Measurements from ENCODE around the gene TRIM24. TPM values are rescaled to one million over a fixed set of nuclear protein-coding genes. Genes with fewer than 3 reads are reported as not detected.
"Not testable (repeated sequence)": the region's sequence is repeated elsewhere in the genome, so short reads cannot be mapped to it uniquely, and the experiment has no call there.

Gene TRIM24
- total and polyA plus RNA-seq, 12 donors = 7.7 to 26.2 (median 18.9) TPM

DNA sequence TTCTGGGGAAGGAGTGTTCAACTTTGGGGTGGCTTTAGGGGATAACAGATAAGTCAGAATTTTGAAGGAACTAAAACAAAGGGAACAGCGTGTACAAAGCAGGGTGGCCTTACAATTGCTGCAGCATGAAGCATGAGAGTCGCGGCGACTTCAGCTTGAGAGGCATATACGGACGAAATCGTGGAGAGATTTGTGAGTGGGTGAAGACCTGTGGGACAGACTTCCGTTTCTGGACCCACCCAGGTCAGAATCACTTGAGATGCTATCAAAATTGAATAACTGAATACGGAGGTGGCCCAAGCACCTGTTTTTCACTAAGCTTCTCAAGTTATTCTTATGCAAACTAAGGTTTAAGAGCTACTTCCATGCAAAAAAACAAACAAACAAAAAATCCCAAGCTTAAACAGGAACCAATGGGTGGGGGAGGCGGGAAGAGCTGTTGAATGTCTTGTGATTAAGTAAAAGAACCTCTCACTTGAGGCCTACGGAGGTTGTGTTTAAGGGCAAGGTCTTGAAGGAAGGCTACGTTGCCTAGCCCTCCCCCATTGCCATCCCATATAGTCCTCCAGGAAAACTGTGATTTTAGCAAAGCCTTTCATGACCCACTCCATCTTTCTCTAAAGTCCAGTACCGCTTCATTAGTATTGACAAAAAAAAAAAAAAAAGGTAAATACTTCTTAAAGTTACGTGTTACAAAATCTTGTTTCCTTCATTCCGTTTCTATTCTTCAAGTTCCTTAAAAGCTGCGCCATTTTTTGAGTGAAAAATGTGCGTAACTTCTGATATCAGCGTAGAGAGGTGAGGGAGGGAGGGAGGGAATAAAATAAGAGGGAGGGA is 1.3 kb upstream of the TRIM24 start:
- 75 to 77% methylated on average over 18 of the region's 18 CpGs for WGBS, 2 donors
- ATAC-seq = no peak
- TF ChIP-seq, protein P1, sequence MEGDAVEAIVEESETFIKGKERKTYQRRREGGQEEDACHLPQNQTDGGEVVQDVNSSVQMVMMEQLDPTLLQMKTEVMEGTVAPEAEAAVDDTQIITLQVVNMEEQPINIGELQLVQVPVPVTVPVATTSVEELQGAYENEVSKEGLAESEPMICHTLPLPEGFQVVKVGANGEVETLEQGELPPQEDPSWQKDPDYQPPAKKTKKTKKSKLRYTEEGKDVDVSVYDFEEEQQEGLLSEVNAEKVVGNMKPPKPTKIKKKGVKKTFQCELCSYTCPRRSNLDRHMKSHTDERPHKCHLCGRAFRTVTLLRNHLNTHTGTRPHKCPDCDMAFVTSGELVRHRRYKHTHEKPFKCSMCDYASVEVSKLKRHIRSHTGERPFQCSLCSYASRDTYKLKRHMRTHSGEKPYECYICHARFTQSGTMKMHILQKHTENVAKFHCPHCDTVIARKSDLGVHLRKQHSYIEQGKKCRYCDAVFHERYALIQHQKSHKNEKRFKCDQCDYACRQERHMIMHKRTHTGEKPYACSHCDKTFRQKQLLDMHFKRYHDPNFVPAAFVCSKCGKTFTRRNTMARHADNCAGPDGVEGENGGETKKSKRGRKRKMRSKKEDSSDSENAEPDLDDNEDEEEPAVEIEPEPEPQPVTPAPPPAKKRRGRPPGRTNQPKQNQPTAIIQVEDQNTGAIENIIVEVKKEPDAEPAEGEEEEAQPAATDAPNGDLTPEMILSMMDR (IDR thresholded peaks at IDR 0.05) = no peak
- no peak for DNase-seq
- no peak overlapping the region for H3K27ac ChIP-seq
- peaks cover 0 to 21% (median 10%) of the 10 kb centered on the region in 9 donors for H3K4me1 ChIP-seq
- no peaks in the 10 kb centered on the region for H3K27me3 ChIP-seq
- H3K4me3 ChIP-seq = peak overlapping the region in 2 of 10 donors; percentile 93 to 95
- H3K9me3 ChIP-seq = no peaks in the 10 kb centered on the region
- H3K36me3 ChIP-seq = no peaks in the 10 kb centered on the region
- intact Hi-C loops (cut with DNase I) = loop anchor here in 2 of 10 donors (10.0 kb wide), 1 partner anchor 276 kb away; no protein-coding TSS in a partner anchor

DNA sequence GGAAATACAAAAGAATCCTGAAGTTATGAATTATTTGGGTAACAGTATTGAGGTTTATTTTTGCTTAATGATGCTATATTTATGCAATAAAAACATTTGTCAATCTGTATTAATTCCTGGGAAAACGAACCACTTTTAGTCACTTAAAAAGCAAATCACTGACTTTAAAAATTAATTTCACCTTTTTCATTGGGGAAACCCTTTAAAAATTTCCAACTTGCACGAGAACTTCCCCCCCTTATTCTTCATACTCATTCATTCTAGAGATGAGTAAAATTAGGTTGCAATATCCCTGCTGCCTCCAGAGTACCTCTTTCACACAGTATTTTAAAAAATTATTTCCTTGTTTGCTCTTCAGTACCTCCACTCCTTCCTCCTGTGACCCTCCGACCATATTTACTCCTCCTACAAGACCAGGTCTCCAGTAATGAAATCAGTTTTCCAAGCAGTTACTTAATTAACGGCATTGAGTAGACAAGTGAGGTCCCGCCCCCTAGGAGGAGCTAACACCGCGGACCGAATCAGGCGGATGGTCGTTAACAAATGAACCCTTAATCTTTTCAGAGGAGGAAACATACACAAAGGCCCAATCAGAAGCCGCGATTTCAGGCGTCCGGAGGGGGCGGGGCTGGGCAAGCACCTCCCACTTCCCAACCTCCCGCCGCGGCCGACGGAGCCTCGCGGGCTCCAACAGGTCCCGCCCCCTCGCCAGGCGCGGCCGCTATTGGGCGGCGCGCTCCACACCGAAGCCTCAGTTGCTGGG is 465 bp upstream of the TRIM24 start:
- 1% methylated on average over 31 of the region's 31 CpGs for WGBS, 2 donors
- Histone ChIP-seq H3K27ac (peak overlapping the region in 5 of 10 donors; percentile 48 to 99 (median 98)), H3K4me3 (peak overlapping the region in 7 of 10 donors; percentile 79 to 96 (median 87)), H3K9me3 (no peaks in the 10 kb centered on the region), H3K36me3 (no peaks in the 10 kb centered on the region), H3K27me3 (no peaks in the 10 kb centered on the region), H3K4me1 (peaks cover 0 to 21% (median 10%) of the 10 kb centered on the region in 9 donors)
- TF ChIP-seq, protein P1 (IDR thresholded peaks at IDR 0.05) = peak in 7 of 9 donors; percentile 12 to 46 (median 20)
- intact Hi-C loops (cut with DNase I) = loop anchor here in 5 of 10 donors (5.0 to 10.0 kb wide), 5 partner anchors 115 to 297 kb away; no protein-coding TSS in a partner anchor
- ATAC-seq (peak; percentile 97 to 99 (median 98)), DNase-seq (peak in 1 of 2 donors; percentile 97)

DNA sequence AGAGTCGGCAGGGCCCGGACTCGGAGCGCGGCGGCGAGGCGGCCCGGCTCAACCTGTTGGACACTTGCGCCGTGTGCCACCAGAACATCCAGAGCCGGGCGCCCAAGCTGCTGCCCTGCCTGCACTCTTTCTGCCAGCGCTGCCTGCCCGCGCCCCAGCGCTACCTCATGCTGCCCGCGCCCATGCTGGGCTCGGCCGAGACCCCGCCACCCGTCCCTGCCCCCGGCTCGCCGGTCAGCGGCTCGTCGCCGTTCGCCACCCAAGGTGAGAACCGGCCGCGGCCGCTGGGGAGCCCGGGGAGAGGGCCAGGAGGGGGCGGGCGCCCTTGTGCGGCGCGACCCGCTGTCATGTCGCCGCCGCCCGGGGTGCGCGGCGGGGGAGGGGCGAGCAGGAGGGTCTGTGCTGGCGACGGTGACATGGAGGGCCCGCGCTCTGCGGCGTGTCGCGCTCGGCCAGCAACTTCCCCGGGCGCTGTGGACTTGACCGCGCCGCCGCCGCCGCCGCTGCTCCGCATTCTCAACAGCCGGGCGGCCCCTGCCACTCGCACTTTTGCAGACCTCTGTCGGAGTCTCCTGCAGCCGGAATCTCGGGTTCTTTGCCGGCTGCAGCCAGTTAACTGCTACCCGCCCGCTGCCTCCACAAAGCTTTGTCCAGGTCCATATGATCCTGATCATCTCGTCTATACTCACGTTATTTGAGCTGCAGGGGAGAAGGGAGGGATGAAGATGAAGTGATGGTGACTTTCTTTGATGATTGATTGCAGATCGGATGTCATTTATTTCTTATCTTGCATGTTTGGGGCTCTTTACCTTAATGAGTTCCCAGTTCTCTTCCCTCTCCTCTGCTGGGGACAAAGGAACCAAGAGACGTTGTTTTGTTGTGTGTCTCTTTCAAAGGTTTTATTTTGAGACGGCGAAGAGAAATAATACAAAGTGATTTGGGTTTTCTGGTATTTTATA is 869 bp downstream of the TRIM24 start:
- no peaks in the 10 kb centered on the region for H3K36me3 ChIP-seq
- peak overlapping the region; percentile 85 to 100 (median 97) for H3K27ac ChIP-seq
- peak overlapping the region; percentile 79 to 96 (median 88) for H3K4me3 ChIP-seq
- TF ChIP-seq, protein P1 (IDR thresholded peaks at IDR 0.05) = peak in 4 of 9 donors; percentile 12 to 30 (median 25)
- DNase-seq (peak; percentile 36 to 68), ATAC-seq (peak in 7 of 8 donors; percentile 6 to 44 (median 20))
- intact Hi-C loops (cut with DNase I) = loop anchor here in 3 of 10 donors (5.0 to 10.0 kb wide), 4 partner anchors 114 to 299 kb away; no protein-coding TSS in a partner anchor
- 0 to 1% methylated on average over 66 to 84 of the region's 84 CpGs for WGBS, 2 donors
- H3K4me1 ChIP-seq = peaks cover 0 to 28% (median 10%) of the 10 kb centered on the region in 9 donors
- no peaks in the 10 kb centered on the region for H3K9me3 ChIP-seq
- H3K27me3 ChIP-seq = no peaks in the 10 kb centered on the region

DNA sequence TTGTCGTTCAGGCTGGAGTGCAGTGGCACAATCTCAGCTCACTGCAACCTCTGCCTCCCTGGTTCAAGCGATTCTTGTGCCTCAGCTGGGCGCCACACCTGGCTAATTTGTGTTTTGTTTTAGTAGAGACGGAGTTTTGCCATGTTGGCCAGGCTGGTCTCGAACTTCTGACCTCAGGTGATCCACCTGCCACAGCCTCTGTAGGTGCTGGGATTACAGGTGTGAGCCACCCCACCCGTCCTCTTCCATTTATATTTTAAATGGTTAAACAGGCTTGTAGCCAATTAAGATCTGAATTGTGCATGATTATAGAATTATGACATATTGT is 3.2 kb downstream of the TRIM24 start:
- H3K36me3 ChIP-seq, DNase-seq, H3K9me3 ChIP-seq, H3K27me3 ChIP-seq, ATAC-seq, H3K27ac ChIP-seq, H3K4me3 ChIP-seq: not testable (repeated sequence)
- WGBS, 2 donors = 98 to 99% methylated on average over 6 of the region's 6 CpGs
- peaks cover 0 to 34% (median 17%) of the 10 kb centered on the region in 9 donors for H3K4me1 ChIP-seq
- intact Hi-C loops (cut with DNase I) = loop anchor here in 3 of 10 donors (5.0 to 10.0 kb wide), 4 partner anchors 112 to 301 kb away; no protein-coding TSS in a partner anchor

Data from heart right ventricle (tissue), 16 donors.